EH (cell line): ENCODE results near the gene PCDHGA9.
"Not testable (repeated sequence)": the region's sequence is repeated elsewhere in the genome, so short reads cannot be mapped to it uniquely, and the experiment has no call there.

ENCODE experiments used
- DNase-seq: peaks from one replicate; pipeline ENCODE4 v3.0.0-alpha.2; 2015; ENCODE audit warnings: low read depth

Gene PCDHGA9

DNA sequence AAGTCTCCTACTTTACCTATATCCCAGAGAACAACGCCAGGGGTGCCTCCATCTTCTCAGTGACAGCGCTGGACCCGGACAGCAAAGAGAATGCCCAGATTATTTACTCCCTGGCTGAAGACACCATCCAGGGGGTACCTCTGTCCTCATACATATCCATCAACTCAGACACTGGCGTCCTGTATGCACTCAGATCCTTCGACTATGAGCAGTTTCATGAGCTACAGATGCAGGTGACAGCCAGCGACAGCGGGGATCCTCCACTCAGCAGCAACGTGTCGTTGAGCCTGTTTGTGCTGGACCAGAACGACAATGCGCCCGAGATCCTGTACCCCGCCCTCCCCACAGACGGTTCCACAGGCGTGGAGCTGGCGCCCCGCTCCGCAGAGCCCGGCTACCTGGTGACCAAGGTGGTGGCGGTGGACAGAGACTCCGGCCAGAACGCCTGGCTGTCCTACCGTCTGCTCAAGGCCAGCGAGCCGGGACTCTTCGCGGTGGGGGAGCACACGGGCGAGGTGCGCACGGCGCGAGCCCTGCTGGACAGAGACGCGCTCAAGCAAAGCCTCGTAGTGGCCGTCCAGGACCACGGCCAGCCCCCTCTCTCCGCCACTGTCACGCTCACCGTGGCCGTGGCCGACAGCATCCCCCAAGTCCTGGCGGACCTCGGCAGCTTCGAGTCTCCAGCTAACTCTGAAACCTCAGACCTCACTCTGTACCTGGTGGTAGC is 12.1 kb downstream of the PCDHGA9 start:
- DNase-seq = not testable (repeated sequence)

DNA sequence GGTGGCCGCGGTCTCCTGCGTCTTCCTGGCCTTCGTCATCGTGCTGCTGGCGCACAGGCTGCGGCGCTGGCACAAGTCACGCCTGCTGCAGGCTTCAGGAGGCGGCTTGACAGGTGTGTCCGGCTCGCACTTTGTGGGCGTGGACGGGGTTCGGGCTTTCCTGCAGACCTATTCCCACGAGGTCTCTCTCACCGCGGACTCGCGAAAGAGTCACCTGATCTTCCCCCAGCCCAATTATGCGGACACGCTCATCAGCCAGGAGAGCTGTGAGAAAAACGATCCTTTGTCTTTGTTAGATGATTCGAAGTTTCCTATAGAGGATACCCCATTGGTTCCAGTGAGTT is 12.7 kb downstream of the PCDHGA9 start:
- DNase-seq = not testable (repeated sequence)

DNA sequence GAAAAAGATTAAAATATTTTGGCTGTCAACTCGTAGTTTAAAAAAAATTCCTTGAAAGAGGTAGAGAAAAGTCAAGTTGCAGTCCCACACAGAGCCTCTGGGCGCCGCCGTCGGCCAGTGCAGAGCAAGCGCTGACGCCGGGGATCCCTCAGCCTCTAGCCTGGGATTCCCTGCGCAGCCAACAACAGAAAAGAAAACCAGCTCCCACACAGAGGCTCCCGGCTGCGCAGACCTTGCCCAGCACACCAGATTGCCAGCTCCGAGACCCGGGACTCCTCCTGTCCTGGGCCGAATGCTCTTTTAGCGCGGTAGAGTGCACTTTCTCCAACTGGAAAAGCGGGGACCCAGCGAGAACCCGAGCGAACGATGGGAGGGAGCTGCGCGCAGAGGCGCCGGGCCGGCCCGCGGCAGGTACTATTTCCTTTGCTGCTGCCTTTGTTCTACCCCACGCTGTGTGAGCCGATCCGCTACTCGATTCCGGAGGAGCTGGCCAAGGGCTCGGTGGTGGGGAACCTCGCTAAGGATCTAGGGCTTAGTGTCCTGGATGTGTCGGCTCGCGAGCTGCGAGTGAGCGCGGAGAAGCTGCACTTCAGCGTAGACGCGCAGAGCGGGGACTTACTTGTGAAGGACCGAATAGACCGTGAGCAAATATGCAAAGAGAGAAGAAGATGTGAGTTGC is 15.1 kb downstream of the PCDHGA9 start, which contains the start of gene PCDHGB7:
PCDHGB7 (plus strand) TSS at position 184 of the 679 bp plus-strand sequence; CDS start at position 367, 183 bp downstream.
- peak; percentile 80 for DNase-seq

DNA sequence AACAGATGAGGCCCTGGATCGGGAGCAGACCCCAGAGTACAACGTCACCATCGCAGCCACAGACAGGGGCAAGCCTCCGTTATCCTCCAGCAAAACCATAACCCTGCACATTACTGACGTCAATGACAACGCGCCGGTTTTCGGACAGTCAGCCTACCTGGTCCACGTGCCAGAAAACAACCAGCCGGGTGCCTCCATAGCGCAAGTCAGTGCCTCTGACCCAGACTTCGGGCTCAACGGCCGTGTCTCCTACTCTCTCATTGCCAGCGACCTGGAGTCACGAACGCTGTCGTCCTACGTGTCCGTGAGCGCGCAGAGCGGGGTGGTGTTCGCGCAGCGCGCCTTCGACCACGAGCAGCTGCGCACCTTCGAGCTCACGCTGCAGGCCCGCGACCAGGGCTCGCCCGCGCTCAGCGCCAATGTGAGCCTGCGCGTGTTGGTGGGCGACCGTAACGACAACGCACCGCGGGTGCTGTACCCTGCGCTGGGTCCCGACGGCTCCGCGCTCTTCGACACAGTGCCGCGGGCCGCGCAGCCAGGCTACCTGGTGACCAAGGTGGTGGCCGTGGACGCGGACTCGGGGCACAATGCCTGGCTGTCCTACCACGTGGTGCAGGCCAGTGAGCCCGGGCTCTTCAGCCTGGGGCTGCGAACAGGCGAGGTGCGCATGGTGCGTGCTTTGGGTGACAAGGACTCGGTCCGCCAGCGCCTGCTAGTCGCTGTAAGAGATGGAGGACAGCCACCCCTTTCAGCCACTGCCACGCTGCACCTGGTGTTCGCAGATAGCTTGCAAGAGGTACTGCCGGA is 16.7 kb downstream of the PCDHGA9 start:
- no peak for DNase-seq

DNA sequence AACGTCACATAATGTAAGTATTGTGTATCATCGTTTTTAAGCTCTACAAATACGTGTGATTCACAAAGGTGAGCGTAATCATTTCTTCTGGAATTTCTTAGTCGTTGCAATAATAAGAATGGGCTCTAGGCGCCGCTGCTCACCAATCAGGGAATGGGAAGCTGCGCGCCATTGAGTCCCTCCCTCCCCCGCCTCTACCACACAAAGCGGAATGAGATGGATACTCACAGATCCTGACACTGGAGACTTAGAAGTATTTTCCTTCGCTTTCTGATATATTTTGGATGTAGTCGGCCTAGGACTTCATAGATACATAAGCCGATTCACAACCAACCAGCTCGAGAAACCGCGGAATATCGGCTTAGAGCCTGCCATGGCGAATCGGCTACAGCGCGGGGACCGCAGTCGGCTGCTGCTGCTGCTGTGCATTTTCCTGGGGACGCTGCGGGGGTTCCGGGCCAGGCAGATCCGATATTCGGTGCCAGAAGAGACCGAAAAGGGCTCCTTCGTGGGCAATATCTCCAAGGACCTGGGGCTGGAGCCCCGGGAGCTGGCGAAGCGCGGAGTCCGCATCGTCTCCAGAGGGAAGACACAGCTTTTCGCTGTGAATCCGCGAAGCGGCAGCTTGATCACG is 18.4 kb downstream of the PCDHGA9 start, which contains the start of gene PCDHGA11:
PCDHGA11 (plus strand) TSS at position 197 of the 634 bp plus-strand sequence; CDS start at position 374, 177 bp downstream.
- peak; percentile 14 for DNase-seq

DNA sequence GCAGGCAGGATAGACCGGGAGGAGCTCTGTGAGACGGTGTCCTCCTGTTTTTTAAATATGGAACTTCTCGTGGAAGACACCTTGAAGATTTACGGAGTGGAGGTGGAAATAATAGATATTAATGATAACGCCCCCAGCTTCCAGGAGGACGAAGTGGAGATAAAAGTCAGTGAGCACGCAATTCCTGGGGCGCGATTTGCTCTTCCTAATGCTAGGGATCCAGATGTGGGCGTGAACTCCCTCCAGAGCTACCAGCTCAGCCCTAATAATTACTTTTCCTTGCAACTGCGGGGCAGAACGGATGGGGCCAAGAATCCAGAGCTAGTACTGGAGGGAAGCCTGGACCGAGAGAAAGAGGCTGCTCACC is 18.9 kb downstream of the PCDHGA9 start:
- no peak for DNase-seq

DNA sequence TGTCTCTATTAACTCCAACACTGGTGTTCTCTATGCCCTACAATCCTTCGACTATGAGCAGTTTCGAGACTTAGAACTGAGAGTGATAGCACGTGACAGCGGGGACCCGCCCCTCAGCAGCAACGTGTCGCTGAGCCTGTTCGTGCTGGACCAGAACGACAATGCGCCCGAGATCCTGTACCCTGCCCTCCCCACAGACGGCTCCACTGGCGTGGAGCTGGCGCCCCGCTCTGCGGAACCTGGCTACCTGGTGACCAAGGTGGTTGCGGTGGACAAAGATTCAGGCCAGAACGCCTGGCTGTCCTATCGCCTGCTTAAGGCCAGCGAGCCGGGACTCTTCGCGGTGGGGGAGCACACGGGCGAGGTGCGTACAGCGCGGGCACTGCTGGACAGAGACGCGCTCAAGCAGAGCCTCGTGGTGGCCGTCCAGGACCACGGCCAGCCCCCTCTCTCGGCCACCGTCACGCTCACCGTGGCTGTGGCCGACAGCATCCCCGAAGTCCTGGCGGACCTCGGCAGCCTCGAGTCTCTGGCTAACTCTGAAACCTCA is 20.2 kb downstream of the PCDHGA9 start:
- no peak for DNase-seq

DNA sequence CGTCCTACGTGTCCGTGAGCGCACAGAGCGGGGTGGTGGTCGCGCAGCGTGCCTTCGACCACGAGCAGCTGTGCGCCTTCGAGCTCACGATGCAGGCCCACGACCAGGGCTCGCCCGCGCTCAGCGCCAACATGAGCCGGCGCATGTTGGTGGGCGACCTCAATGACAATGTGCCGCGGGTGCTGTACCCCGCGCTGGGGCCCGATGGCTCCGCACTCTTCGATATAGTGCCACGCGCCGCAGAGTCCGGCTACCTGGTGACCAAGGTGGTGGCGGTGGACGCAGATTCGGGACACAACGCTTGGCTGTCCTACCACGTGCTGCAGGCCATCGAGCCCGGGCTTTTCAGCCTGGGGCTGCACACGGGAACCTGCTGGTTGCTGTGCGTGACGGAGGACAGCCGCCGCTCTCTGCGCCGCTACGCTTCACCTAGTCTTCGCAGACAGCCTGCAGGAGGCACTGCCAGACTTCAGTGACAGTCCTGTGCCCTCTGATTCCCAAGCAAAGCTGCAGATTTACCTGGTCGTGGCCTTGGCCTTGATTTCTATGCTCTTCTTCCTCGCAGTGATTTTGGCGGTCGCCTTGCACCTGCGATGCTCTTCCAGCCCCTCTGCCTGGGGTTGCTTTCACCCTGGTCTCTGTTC is 25.3 kb downstream of the PCDHGA9 start:
- DNase-seq = no peak

DNA sequence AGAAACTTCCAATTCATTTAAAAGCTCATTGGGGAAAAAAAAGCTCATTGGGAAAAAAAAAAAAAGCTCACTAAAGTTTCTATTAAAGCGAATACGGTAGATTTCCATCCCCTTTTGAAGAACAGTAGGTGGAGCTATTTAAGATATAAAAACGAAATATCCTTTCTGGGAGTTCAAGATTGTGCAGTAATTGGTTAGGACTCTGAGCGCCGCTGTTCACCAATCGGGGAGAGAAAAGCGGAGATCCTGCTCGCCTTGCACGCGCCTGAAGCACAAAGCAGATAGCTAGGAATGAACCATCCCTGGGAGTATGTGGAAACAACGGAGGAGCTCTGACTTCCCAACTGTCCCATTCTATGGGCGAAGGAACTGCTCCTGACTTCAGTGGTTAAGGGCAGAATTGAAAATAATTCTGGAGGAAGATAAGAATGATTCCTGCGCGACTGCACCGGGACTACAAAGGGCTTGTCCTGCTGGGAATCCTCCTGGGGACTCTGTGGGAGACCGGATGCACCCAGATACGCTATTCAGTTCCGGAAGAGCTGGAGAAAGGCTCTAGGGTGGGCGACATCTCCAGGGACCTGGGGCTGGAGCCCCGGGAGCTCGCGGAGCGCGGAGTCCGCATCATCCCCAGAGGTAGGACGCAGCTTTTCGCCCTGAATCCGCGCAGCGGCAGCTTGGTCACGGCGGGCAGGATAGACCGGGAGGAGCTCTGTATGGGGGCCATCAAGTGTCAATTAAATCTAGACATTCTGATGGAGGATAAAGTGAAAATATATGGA is 27.9 kb downstream of the PCDHGA9 start, which contains the start of gene PCDHGA12:
PCDHGA12 (plus strand) TSS at position 176 of the 782 bp plus-strand sequence; CDS start at position 429, 253 bp downstream.
- peak; percentile 27 for DNase-seq

DNA sequence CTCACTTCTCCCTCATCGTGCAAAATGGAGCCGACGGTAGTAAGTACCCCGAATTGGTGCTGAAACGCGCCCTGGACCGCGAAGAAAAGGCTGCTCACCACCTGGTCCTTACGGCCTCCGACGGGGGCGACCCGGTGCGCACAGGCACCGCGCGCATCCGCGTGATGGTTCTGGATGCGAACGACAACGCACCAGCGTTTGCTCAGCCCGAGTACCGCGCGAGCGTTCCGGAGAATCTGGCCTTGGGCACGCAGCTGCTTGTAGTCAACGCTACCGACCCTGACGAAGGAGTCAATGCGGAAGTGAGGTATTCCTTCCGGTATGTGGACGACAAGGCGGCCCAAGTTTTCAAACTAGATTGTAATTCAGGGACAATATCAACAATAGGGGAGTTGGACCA is 28.7 kb downstream of the PCDHGA9 start:
- no peak for DNase-seq

DNA sequence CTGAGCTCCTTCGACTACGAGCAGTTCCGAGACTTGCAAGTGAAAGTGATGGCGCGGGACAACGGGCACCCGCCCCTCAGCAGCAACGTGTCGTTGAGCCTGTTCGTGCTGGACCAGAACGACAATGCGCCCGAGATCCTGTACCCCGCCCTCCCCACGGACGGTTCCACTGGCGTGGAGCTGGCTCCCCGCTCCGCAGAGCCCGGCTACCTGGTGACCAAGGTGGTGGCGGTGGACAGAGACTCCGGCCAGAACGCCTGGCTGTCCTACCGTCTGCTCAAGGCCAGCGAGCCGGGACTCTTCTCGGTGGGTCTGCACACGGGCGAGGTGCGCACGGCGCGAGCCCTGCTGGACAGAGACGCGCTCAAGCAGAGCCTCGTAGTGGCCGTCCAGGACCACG is 29.7 kb downstream of the PCDHGA9 start:
- not testable (repeated sequence) for DNase-seq

DNA sequence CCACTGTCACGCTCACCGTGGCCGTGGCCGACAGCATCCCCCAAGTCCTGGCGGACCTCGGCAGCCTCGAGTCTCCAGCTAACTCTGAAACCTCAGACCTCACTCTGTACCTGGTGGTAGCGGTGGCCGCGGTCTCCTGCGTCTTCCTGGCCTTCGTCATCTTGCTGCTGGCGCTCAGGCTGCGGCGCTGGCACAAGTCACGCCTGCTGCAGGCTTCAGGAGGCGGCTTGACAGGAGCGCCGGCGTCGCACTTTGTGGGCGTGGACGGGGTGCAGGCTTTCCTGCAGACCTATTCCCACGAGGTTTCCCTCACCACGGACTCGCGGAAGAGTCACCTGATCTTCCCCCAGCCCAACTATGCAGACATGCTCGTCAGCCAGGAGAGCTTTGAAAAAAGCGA is 30.1 kb downstream of the PCDHGA9 start:
- DNase-seq = not testable (repeated sequence)

DNA sequence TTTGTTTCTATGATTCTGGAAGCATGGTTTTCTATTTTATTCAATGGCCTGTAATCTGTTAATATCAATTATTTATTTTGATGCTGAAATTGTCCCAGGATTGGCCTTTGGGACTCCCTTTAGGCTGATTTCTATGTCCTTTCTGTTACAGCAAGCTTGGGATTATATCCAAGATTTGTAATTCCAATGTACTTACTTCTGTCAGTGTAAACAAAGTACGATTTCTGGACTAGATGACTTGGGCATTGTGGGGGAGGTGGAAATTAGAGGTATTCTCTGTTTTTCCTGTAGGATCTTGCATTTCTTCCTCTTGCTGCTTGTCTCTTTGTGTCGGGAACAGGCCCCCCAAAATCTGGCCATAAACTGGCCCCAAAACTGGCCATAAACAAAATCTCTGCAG is 31.4 kb downstream of the PCDHGA9 start:
- peak; percentile 43 for DNase-seq

DNA sequence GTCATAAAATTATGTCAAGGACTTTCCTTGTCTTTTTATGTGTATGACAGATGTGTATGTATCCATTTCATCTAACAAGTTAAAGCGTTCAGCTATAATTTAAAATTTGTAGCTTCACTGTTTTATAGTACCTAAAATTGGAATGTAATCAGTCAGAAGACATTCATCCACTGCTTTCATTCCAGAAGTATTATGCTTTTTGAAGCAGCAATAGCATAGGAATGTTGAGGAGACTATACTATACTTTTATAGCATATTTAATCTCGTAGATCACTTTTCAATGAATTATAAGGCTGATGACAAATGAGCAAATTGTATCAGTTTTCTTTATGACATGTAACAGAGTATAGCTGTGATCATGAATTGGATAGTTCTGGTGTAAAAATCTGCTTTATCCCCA is 34.6 kb downstream of the PCDHGA9 start:
- peak; percentile 50 for DNase-seq

DNA sequence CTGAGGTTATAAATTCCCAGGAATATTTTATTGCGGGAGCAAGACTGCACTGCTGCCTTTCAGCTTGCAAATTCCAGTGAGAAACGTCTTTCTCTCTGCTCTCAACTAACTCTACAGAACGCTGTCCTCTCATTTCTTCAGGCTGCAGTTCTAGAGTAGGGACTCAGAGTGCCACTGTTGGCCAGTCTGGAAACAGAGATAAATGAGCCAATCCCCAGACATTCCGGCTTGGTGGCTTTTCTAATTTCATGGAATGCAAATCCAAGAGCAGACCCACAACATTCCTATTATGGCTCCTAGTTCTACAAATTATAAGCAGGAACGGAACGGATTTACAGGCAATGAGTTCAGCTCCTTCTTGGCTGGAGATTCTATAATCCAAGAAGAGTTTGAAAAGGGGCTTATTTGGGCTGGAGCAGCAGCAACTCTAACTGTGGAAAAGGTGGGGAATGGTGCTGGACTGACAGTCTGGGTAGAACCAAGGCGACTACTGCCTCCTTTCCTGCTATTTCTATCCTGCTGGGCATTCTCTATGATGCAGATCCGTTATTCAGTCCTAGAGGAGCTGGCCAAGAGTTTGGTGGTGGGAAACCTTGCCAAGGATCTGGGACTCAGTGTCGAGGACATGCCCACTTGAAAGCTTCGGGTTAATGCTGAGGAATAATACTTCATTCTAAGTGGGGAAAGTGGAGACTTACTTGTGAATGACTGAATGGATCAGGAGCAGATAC is 37.0 kb downstream of the PCDHGA9 start:
- DNase-seq = peak; percentile 48

DNA sequence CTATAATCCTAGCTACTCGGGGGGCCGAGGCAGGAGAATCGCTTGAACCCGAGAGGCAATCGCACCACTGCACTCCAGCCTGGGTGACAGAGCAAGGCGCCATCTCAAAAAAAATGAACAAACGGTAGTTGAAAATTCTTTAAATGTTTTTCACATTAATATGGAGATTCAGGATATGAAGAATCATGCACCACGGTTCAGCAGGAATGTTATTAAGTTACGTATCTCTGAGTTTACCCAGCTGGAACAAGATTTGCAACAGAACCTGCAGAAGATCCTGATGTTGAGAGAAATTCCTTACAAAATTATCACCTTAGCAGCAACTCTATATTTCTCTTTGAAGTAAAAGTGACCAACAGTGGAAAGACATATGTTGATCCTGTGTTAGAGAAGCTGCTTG is 37.8 kb downstream of the PCDHGA9 start:
- no peak for DNase-seq

DNA sequence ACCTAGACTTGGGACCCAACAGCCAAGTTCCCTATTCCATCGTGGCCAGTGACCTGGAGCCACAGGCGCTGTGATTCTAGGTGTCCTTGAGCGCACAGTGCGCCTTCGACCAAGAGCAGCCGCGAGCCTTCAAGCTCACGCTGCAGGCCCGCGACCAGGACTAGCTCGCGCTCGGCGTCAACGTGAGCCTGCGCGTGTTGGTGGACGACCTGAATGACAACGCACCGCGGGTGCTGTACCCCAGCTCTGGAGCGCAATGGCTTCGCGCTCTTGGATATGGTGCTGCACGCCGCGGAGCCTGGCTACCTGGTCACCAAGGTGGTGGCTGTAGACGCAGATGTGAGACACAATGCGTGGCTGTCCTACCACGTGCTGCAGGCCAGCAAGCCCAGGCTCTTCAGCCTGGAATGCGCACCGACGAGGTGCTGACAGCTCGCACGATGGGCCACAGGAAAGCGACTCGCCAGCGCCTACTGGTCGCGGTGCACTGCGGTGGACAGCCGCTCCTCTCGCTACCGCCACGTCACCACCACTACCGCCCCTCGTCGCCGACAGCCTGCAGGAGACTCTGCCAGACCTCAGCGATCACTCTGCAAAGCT is 39.1 kb downstream of the PCDHGA9 start:
- no peak for DNase-seq
